Measurements from ENCODE around the gene GABRR2.

GABRR2 gene

GRCh38 chr6:89290401-89291155 lies 24.5 kb downstream of the GABRR2 start:
- no peak for DNase-seq

- DNase-seq, result no peak
These were observed 25.4 kb downstream of the GABRR2 start for GRCh38 chr6:89289710-89290109.

- no peak for DNase-seq
These were observed 27.6 kb downstream of the GABRR2 start for GRCh38 chr6:89287351-89288028.

- DNase-seq, result no peak
These were observed 28.6 kb downstream of the GABRR2 start for GRCh38 chr6:89286516-89286915.

- no peak for DNase-seq
These were observed 29.9 kb downstream of the GABRR2 start for GRCh38 chr6:89284963-89285735.

GRCh38 chr6:89284081-89284480 lies 31.0 kb downstream of the GABRR2 start:
- no peak for DNase-seq

GRCh38 chr6:89282749-89283148 lies 32.4 kb downstream of the GABRR2 start:
- DNase-seq, result no peak

GRCh38 chr6:89281779-89282246 lies 33.3 kb downstream of the GABRR2 start:
- no peak for DNase-seq

- no peak for DNase-seq
These were observed 36.1 kb downstream of the GABRR2 start for GRCh38 chr6:89278956-89279355.

- no peak for DNase-seq
These were observed 39.2 kb downstream of the GABRR2 start for GRCh38 chr6:89275900-89276299.

- DNase-seq, result no peak
These were observed 41.3 kb downstream of the GABRR2 start for GRCh38 chr6:89273816-89274215.

- DNase-seq, result no peak
These were observed 42.5 kb downstream of the GABRR2 start for GRCh38 chr6:89272596-89272995.

GRCh38 chr6:89270951-89271721 lies 44.0 kb downstream of the GABRR2 start:
- no peak for DNase-seq

- no peak for DNase-seq
These were observed 45.1 kb downstream of the GABRR2 start for GRCh38 chr6:89269981-89270380.

GRCh38 chr6:89269252-89269651 lies 45.8 kb downstream of the GABRR2 start:
- DNase-seq, result no peak

- no peak for DNase-seq
These were observed 46.3 kb downstream of the GABRR2 start for GRCh38 chr6:89268776-89269175.

- DNase-seq, result no peak
These were observed 47.2 kb downstream of the GABRR2 start for GRCh38 chr6:89267918-89268317.

GRCh38 chr6:89264296-89264695 lies 50.8 kb downstream of the GABRR2 start:
- DNase-seq, result no peak

- DNase-seq, result no peak
These were observed 54.3 kb downstream of the GABRR2 start for GRCh38 chr6:89260832-89261231.

GRCh38 chr6:89260310-89260709 lies 54.8 kb downstream of the GABRR2 start:
- no peak for DNase-seq

GRCh38 chr6:89258912-89259311 lies 56.2 kb downstream of the GABRR2 start:
- no peak for DNase-seq

- DNase-seq, result no peak
These were observed 57.3 kb downstream of the GABRR2 start for GRCh38 chr6:89257781-89258180.

- no peak for DNase-seq
These were observed 57.8 kb downstream of the GABRR2 start for GRCh38 chr6:89257346-89257745.

All from NCI-H1048 (cell line).